CD4-positive, alpha-beta T cell treated with Interferon alpha-2 for 1 hour (primary cell): ENCODE results near the gene LRMDA.

Experiments
- DNase-seq, 2 donors: peaks; one replicate each; pipeline ENCODE4 v3.0.0-alpha.2; 2020 to 2022

The LRMDA gene

GRCh38 chr10:76251841-76252671 is 820.6 kb downstream of the LRMDA start:
- DNase-seq: no peak

GRCh38 chr10:76252733-76253132 is 821.3 kb downstream of the LRMDA start:
- no peak for DNase-seq

GRCh38 chr10:76255241-76255640 is 823.8 kb downstream of the LRMDA start:
- DNase-seq: no peak

GRCh38 chr10:76257816-76258215 is 826.4 kb downstream of the LRMDA start:
- DNase-seq: no peak

- no peak for DNase-seq
These were observed 834.2 kb downstream of the LRMDA start for GRCh38 chr10:76265441-76266113.

GRCh38 chr10:76268530-76268929 is 837.1 kb downstream of the LRMDA start:
- no peak for DNase-seq

GRCh38 chr10:76268954-76269353 is 837.5 kb downstream of the LRMDA start:
- no peak for DNase-seq

- DNase-seq: no peak
These were observed 839.0 kb downstream of the LRMDA start for GRCh38 chr10:76270464-76270863.

- DNase-seq: no peak
These were observed 843.5 kb downstream of the LRMDA start for GRCh38 chr10:76274933-76275332.

GRCh38 chr10:76278811-76279460 is 847.5 kb downstream of the LRMDA start:
- no peak for DNase-seq

- no peak for DNase-seq
These were observed 850.2 kb downstream of the LRMDA start for GRCh38 chr10:76281659-76282058.

- DNase-seq: no peak
These were observed 850.9 kb downstream of the LRMDA start for GRCh38 chr10:76282061-76283025.

GRCh38 chr10:76284351-76284750 is 852.9 kb downstream of the LRMDA start:
- DNase-seq: no peak

GRCh38 chr10:76285012-76285411 is 853.6 kb downstream of the LRMDA start:
- DNase-seq: no peak

GRCh38 chr10:76285515-76285914 is 854.1 kb downstream of the LRMDA start:
- DNase-seq: no peak

GRCh38 chr10:76286536-76286935 is 855.1 kb downstream of the LRMDA start:
- no peak for DNase-seq

GRCh38 chr10:76287856-76288255 is 856.4 kb downstream of the LRMDA start:
- no peak for DNase-seq

GRCh38 chr10:76291175-76291574 is 859.8 kb downstream of the LRMDA start:
- no peak for DNase-seq

GRCh38 chr10:76291885-76292284 is 860.5 kb downstream of the LRMDA start:
- DNase-seq: no peak

- no peak for DNase-seq
These were observed 865.5 kb downstream of the LRMDA start for GRCh38 chr10:76296957-76297356.

GRCh38 chr10:76297358-76297757 is 865.9 kb downstream of the LRMDA start:
- no peak for DNase-seq

- no peak for DNase-seq
These were observed 866.4 kb downstream of the LRMDA start for GRCh38 chr10:76297780-76298281.
